ENCODE measurements around the gene PDE1A. TPM values are rescaled to one million over a fixed set of nuclear protein-coding genes. Genes with fewer than 3 reads are reported as not detected.

Gene PDE1A
- total RNA-seq, 1 experiment from 2014 or later = not detected

GRCh38 chr2:182179176-182179575 lies 247.7 kb downstream of the PDE1A start:
- ChIA-PET CTCF (no interaction called here), POLR2A (ENCODE audit: unreplicated experiment) (no interaction called here)
- Histone ChIP-seq H2AFZ (ENCODE audit: low read length) (no peak overlapping the region), H3K79me2 (ENCODE audit: low read length) (no peaks in the 10 kb centered on the region), H3K4me2 (ENCODE audit: low read length) (no peak overlapping the region), H3K27me3 (ENCODE audit: low read length) (no peaks in the 10 kb centered on the region), H3K9me3 (ENCODE audit: low read length) (no peaks in the 10 kb centered on the region), H3F3A (ENCODE audit: low read length, unreplicated experiment) (no peaks in the 10 kb centered on the region), H4K20me1 (ENCODE audit: low read length) (no peaks in the 10 kb centered on the region), H3K27ac (ENCODE audit: low read length) (no peak overlapping the region), H3K4me3 (ENCODE audit: low read length) (no peak overlapping the region), H3K36me3 (ENCODE audit: low read depth, low read length) (no peaks in the 10 kb centered on the region), H3K9ac (ENCODE audit: low read length) (no peak overlapping the region), H3K4me1 (ENCODE audit: insufficient read depth, low read length) (no peaks in the 10 kb centered on the region), H3K9me2 (replicated peaks; ENCODE audit: low read length) (no peaks in the 10 kb centered on the region)
- ATAC-seq (no peak), DNase-seq (no peak)
- intact Hi-C loops (cut with micrococcal nuclease) = no loop called here
- TF ChIP-seq CTCF (conservative IDR thresholded peaks at IDR 0.05; ENCODE audit: low read depth, low read length) = no peak
- TF ChIP-seq EZH2phosphoT487 (IDR thresholded peaks at IDR 0.05; ENCODE audit: borderline replicate concordance, low read length) = no peak
- no peak for TF ChIP-seq EZH2 (IDR thresholded peaks at IDR 0.05; ENCODE audit: low read length, unreplicated experiment)
- BruUV-seq (replicated peaks) = no TSS peak

GRCh38 chr2:182173944-182174622 lies 252.8 kb downstream of the PDE1A start:
- CTCF ChIA-PET = no interaction called here

More at GRCh38 chr2:182173944-182174622, 252.8 kb downstream of the PDE1A start:
- H3K9ac ChIP-seq (ENCODE audit: low read length) = no peak overlapping the region
- no peaks in the 10 kb centered on the region for H3K9me2 ChIP-seq (replicated peaks; ENCODE audit: low read length)
- no peaks in the 10 kb centered on the region for H3F3A ChIP-seq (ENCODE audit: low read length, unreplicated experiment)
- intact Hi-C loops (cut with micrococcal nuclease) = no loop called here
- no peak for TF ChIP-seq EZH2 (IDR thresholded peaks at IDR 0.05; ENCODE audit: low read length, unreplicated experiment)
- no peak for TF ChIP-seq EZH2phosphoT487 (IDR thresholded peaks at IDR 0.05; ENCODE audit: borderline replicate concordance, low read length)
- no peak for TF ChIP-seq CTCF (conservative IDR thresholded peaks at IDR 0.05; ENCODE audit: low read depth, low read length)
- no peaks in the 10 kb centered on the region for H3K27me3 ChIP-seq (ENCODE audit: low read length)
- no peak overlapping the region for H2AFZ ChIP-seq (ENCODE audit: low read length)
- no peak overlapping the region for H3K4me3 ChIP-seq (ENCODE audit: low read length)
- POLR2A ChIA-PET (ENCODE audit: unreplicated experiment) = no interaction called here
- no peak overlapping the region for H3K27ac ChIP-seq (ENCODE audit: low read length)
- no peak overlapping the region for H3K4me2 ChIP-seq (ENCODE audit: low read length)
- no peak for ATAC-seq
- BruUV-seq (replicated peaks) = no TSS peak
- H3K4me1 ChIP-seq (ENCODE audit: insufficient read depth, low read length) = no peaks in the 10 kb centered on the region
- H3K9me3 ChIP-seq (ENCODE audit: low read length) = no peaks in the 10 kb centered on the region
- H4K20me1 ChIP-seq (ENCODE audit: low read length) = no peaks in the 10 kb centered on the region
- DNase-seq = no peak
- H3K79me2 ChIP-seq (ENCODE audit: low read length) = no peaks in the 10 kb centered on the region
- H3K36me3 ChIP-seq (ENCODE audit: low read depth, low read length) = no peaks in the 10 kb centered on the region

Data from PC-3 (cell line).